ENCODE measurements around the gene CSF1R.
"Not testable (repeated sequence)": the region's sequence is repeated elsewhere in the genome, so short reads cannot be mapped to it uniquely, and the experiment has no call there.

The CSF1R gene

GRCh38 chr5:150055326-150056074 is 30.9 kb downstream of the CSF1R start:
- no peak for DNase-seq (ENCODE audit: low spot score)

GRCh38 chr5:150054569-150054968 is 31.8 kb downstream of the CSF1R start:
- DNase-seq (ENCODE audit: low spot score) = no peak

GRCh38 chr5:150053713-150054392 is 32.5 kb downstream of the CSF1R start:
- no peak for DNase-seq (ENCODE audit: low spot score)

- no peak for DNase-seq (ENCODE audit: low spot score)
Measured at GRCh38 chr5:150052956-150053712, 33.2 kb downstream of the CSF1R start.

- no peak for DNase-seq (ENCODE audit: low spot score)
Measured at GRCh38 chr5:150052226-150052955, 34.0 kb downstream of the CSF1R start.

- no peak for DNase-seq (ENCODE audit: low spot score)
Measured at GRCh38 chr5:150051657-150052195, 34.6 kb downstream of the CSF1R start.

- DNase-seq (ENCODE audit: low spot score) = not testable (repeated sequence)
Measured at GRCh38 chr5:150050172-150050811, 36.1 kb downstream of the CSF1R start.

GRCh38 chr5:150046031-150046430 is 40.3 kb downstream of the CSF1R start:
- peak; percentile 46 for DNase-seq (ENCODE audit: low spot score)

- no peak for DNase-seq (ENCODE audit: low spot score)
Measured at GRCh38 chr5:150045549-150045948, 40.8 kb downstream of the CSF1R start.

- no peak for DNase-seq (ENCODE audit: low spot score)
Measured at GRCh38 chr5:150044712-150045111, 41.6 kb downstream of the CSF1R start.

- DNase-seq (ENCODE audit: low spot score) = no peak
Measured at GRCh38 chr5:150044329-150044681, 42.0 kb downstream of the CSF1R start.

GRCh38 chr5:150043657-150044328 is 42.6 kb downstream of the CSF1R start:
- DNase-seq (ENCODE audit: low spot score) = no peak

GRCh38 chr5:150042459-150042858 is 43.9 kb downstream of the CSF1R start:
- no peak for DNase-seq (ENCODE audit: low spot score)

GRCh38 chr5:150038547-150038946 is 47.8 kb downstream of the CSF1R start:
- no peak for DNase-seq (ENCODE audit: low spot score)

- DNase-seq (ENCODE audit: low spot score) = no peak
Measured at GRCh38 chr5:150036513-150036912, 49.8 kb downstream of the CSF1R start.

GRCh38 chr5:150035139-150035895 is 51.0 kb downstream of the CSF1R start:
- DNase-seq (ENCODE audit: low spot score) = no peak

GRCh38 chr5:150034662-150035061 is 51.7 kb downstream of the CSF1R start:
- DNase-seq (ENCODE audit: low spot score) = no peak

GRCh38 chr5:150033334-150033733 is 53.0 kb downstream of the CSF1R start:
- no peak for DNase-seq (ENCODE audit: low spot score)

GRCh38 chr5:150028047-150028446 is 58.3 kb downstream of the CSF1R start:
- not testable (repeated sequence) for DNase-seq (ENCODE audit: low spot score)

GRCh38 chr5:150026682-150027172 is 59.6 kb downstream of the CSF1R start:
- DNase-seq (ENCODE audit: low spot score) = no peak

Data from CD4-positive, alpha-beta T cell treated with Interleukin-2 at 100 ng/mL for 4 hours (primary cell).